HG03039 (cell line): ENCODE measurements around the gene CHDH.

Source experiments
- ATAC-seq: cut with Tn5 transposase; IDR thresholded peaks from one replicate; pipeline ENCODE4 v1.9.1; 2021; ENCODE audit warnings: mild to moderate bottlenecking, moderate library complexity; ENCODE audit not compliant: unreplicated experiment

Gene CHDH

GRCh38 chr3:53850895-53851294 is 4.7 kb upstream of the CHDH start:
- no peak for ATAC-seq

- ATAC-seq: no peak
These were observed 3.7 kb upstream of the CHDH start for GRCh38 chr3:53849916-53850315.

GRCh38 chr3:53846851-53847155 is 584 bp upstream of the CHDH start:
- ATAC-seq: no peak

GRCh38 chr3:53845881-53846133 is 412 bp downstream of the CHDH start:
- no peak for ATAC-seq

- no peak for ATAC-seq
These were observed 927 bp downstream of the CHDH start for GRCh38 chr3:53845103-53845880.

- ATAC-seq: no peak
These were observed 1.7 kb downstream of the CHDH start for GRCh38 chr3:53844262-53845102.

GRCh38 chr3:53843195-53844177 is 2.7 kb downstream of the CHDH start:
- no peak for ATAC-seq

- no peak for ATAC-seq
These were observed 3.6 kb downstream of the CHDH start for GRCh38 chr3:53842436-53843194.

- no peak for ATAC-seq
These were observed 4.9 kb downstream of the CHDH start for GRCh38 chr3:53841296-53841695.

GRCh38 chr3:53837331-53837730 is 8.9 kb downstream of the CHDH start:
- ATAC-seq: no peak

- no peak for ATAC-seq
These were observed 9.9 kb downstream of the CHDH start for GRCh38 chr3:53836084-53836872.

- no peak for ATAC-seq
These were observed 11.0 kb downstream of the CHDH start for GRCh38 chr3:53835257-53835656.

- ATAC-seq: no peak
These were observed 11.7 kb downstream of the CHDH start for GRCh38 chr3:53834429-53835095.

GRCh38 chr3:53833700-53834099 is 12.5 kb downstream of the CHDH start:
- no peak for ATAC-seq

- ATAC-seq: no peak
These were observed 13.1 kb downstream of the CHDH start for GRCh38 chr3:53833053-53833645.

GRCh38 chr3:53830944-53831343 is 15.3 kb downstream of the CHDH start:
- ATAC-seq: no peak

- ATAC-seq: no peak
These were observed 16.6 kb downstream of the CHDH start for GRCh38 chr3:53829605-53830004.

- ATAC-seq: no peak
These were observed 17.6 kb downstream of the CHDH start for GRCh38 chr3:53828581-53828980.

- no peak for ATAC-seq
These were observed 20.2 kb downstream of the CHDH start for GRCh38 chr3:53826048-53826447.
